ENCODE data around the gene PDE4D.

The PDE4D gene

GRCh38 chr5:59287361-59287760, 606.2 kb downstream of the PDE4D start:
- no peak for DNase-seq (ENCODE audit: low read depth)

- no peak for DNase-seq (ENCODE audit: low read depth)
These were observed 607.0 kb downstream of the PDE4D start for GRCh38 chr5:59286510-59286909.

GRCh38 chr5:59285300-59286016, 608.1 kb downstream of the PDE4D start:
- no peak for DNase-seq (ENCODE audit: low read depth)

- no peak for DNase-seq (ENCODE audit: low read depth)
These were observed 610.8 kb downstream of the PDE4D start for GRCh38 chr5:59282726-59283125.

- DNase-seq (ENCODE audit: low read depth), result no peak
These were observed 613.5 kb downstream of the PDE4D start for GRCh38 chr5:59279979-59280378.

- no peak for DNase-seq (ENCODE audit: low read depth)
These were observed 616.6 kb downstream of the PDE4D start for GRCh38 chr5:59276917-59277372.

- no peak for DNase-seq (ENCODE audit: low read depth)
These were observed 617.2 kb downstream of the PDE4D start for GRCh38 chr5:59276325-59276675.

GRCh38 chr5:59275510-59276324, 617.8 kb downstream of the PDE4D start:
- no peak for DNase-seq (ENCODE audit: low read depth)

GRCh38 chr5:59275170-59275509, 618.4 kb downstream of the PDE4D start:
- no peak for DNase-seq (ENCODE audit: low read depth)

GRCh38 chr5:59274106-59274636, 619.4 kb downstream of the PDE4D start:
- DNase-seq (ENCODE audit: low read depth), result no peak

GRCh38 chr5:59272809-59273427, 620.6 kb downstream of the PDE4D start:
- no peak for DNase-seq (ENCODE audit: low read depth)

GRCh38 chr5:59268756-59269415, 624.6 kb downstream of the PDE4D start:
- DNase-seq (ENCODE audit: low read depth), result no peak

- no peak for DNase-seq (ENCODE audit: low read depth)
These were observed 626.5 kb downstream of the PDE4D start for GRCh38 chr5:59267033-59267432.

GRCh38 chr5:59266410-59266809, 627.1 kb downstream of the PDE4D start:
- no peak for DNase-seq (ENCODE audit: low read depth)

- no peak for DNase-seq (ENCODE audit: low read depth)
These were observed 628.8 kb downstream of the PDE4D start for GRCh38 chr5:59264639-59265245.

- DNase-seq (ENCODE audit: low read depth), result no peak
These were observed 629.5 kb downstream of the PDE4D start for GRCh38 chr5:59264013-59264412.

GRCh38 chr5:59261969-59262368, 631.6 kb downstream of the PDE4D start:
- no peak for DNase-seq (ENCODE audit: low read depth)

- DNase-seq (ENCODE audit: low read depth), result no peak
These were observed 632.6 kb downstream of the PDE4D start for GRCh38 chr5:59260973-59261372.

- no peak for DNase-seq (ENCODE audit: low read depth)
These were observed 633.3 kb downstream of the PDE4D start for GRCh38 chr5:59260200-59260599.

- no peak for DNase-seq (ENCODE audit: low read depth)
These were observed 634.3 kb downstream of the PDE4D start for GRCh38 chr5:59259237-59259636.

GRCh38 chr5:59257488-59258400, 635.8 kb downstream of the PDE4D start:
- no peak for DNase-seq (ENCODE audit: low read depth)

Data from stimulated activated CD8-positive, alpha-beta memory T cell treated with anti-CD3 and anti-CD28 coated beads, Interleukin-12 subunit alpha, Interleukin-12 subunit beta, amount 100 ng/mL, for 4 hours (primary cell).